Activated CD4-positive, alpha-beta T cell treated with anti-CD3 and anti-CD28 coated beads for 4 hours (primary cell): ENCODE measurements around the gene CNTN6.
"Not testable (repeated sequence)": the region's sequence is repeated elsewhere in the genome, so short reads cannot be mapped to it uniquely, and the experiment has no call there.

Source experiments
- DNase-seq, 2 donors: peaks; one replicate each; pipeline ENCODE4 v3.0.0-alpha.2; 2020

CNTN6 gene

GRCh38 chr3:1288805-1289494 is 196.1 kb downstream of the CNTN6 start:
- no peak for DNase-seq

GRCh38 chr3:1292571-1293071 is 199.8 kb downstream of the CNTN6 start:
- DNase-seq, result no peak

- no peak for DNase-seq
Measured at GRCh38 chr3:1294586-1294985, 201.8 kb downstream of the CNTN6 start.

GRCh38 chr3:1318296-1319005 is 225.6 kb downstream of the CNTN6 start:
- DNase-seq, result no peak

- DNase-seq, result no peak
Measured at GRCh38 chr3:1326546-1326945, 233.7 kb downstream of the CNTN6 start.

GRCh38 chr3:1330107-1330506 is 237.3 kb downstream of the CNTN6 start:
- DNase-seq, result no peak

GRCh38 chr3:1346386-1346785 is 253.6 kb downstream of the CNTN6 start:
- DNase-seq, result no peak

DNA sequence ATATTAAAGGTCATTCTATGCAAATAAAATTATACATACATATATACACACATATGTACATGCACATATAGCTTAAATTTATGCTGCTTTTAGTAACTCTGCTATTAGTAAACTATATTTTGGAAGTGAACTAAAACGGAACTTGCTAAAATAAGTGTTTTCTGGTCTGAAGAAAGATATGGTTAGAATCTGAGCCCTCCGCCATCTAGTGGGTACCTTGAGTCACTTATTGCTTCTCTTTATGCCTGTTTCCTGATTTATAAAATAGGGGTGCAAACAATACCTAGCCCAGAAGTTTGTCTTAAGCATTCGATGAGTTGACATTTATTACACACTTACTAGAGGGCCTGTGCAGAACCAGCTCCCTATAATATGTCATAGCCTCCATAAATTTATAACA is 255.7 kb downstream of the CNTN6 start:
- DNase-seq, result no peak

DNA sequence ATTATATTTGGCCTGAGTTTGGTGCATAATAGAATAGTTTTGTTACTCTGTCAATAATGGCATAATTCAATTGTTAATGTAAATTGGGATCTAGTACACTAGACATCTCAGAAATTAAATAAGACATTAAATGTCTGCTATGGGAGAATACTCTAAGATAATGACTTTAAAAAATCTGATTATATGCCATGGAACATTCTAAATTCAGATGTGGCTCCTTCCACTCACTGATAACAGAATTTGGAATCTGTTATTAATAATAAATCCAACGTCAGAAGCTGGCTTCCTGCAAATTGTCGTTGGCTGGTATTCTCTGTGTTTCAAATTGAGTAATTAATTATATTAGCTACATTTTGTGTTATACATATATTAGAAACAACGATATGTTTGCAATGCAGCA is 258.1 kb downstream of the CNTN6 start:
- no peak for DNase-seq

DNA sequence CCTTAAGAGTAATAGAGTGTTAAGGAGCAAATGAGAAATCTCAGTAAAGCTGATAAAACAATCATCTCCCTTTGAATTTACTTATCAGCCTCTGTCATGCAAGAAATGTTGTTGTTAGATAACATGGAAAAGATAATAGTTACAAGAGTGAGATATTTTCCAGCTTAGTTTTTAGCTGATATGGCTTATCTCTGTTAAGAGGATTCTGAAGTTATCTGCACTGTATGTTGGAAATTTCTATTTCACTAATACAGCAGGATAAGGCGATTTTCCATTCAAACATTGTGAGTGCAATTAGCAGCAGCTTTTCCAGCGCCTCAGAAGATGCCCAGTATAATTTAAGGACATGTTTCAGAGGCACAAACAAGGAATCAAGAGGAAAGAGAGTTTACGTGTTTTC is 262.9 kb downstream of the CNTN6 start:
- DNase-seq, result no peak

- no peak for DNase-seq
Measured at GRCh38 chr3:1356101-1356500, 263.3 kb downstream of the CNTN6 start.

DNA sequence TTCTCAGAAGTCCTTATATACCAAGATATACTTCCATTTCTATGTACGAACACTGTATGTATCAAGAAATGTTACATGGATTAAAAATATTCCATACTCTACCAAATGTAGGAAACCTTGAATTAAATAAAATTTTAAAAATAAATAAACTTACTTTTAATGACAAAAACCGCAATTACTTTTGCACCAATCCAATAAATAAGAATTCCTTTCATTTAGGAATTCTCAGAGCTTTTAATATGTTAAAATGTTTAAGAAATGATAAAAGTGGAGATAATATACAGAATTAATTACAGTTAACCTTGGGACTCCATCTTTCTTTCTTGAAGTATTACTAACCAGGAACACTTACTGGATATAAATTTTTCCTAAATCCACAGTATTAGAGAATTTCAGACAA is 272.7 kb downstream of the CNTN6 start:
- no peak for DNase-seq

DNA sequence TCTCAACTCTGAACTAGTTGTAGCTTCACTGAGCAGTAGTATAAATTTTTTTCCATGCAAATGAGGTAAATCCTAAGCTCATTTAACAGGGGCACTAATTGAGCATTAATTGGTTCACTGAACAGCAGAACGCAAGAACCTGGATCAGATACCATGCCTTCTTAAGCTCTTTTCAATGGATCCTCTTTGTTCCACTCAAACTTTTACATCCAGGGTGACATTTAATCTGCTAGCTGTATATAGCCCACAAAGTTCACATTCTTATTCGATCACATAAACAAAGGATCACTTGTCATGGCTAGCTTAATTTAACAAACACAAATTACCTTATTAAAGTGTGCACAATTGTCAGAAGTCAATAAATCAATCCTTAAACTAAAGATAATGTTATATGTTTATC is 281.6 kb downstream of the CNTN6 start:
- DNase-seq, result no peak

DNA sequence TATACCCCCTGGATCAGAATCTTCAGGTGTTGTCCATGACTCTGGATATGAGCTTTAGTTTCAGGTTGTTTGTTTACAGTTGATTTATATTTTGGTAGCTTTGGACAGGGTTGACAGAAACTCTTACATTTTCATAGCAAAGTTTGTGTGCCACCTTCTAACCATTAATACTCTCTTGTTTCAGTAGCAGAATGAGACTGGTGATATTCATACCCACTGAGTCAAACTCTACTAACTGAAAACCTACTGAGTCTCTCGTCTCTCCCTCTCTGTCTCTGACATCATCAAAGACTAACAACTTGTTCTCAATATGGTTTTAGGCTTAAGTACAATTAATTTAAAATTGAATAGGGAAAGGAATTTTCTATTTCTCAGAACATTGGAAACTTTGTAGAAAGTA is 282.3 kb downstream of the CNTN6 start:
- no peak for DNase-seq

GRCh38 chr3:1380926-1381646 is 288.3 kb downstream of the CNTN6 start:
- no peak for DNase-seq

- DNase-seq, result no peak
Measured at GRCh38 chr3:1381647-1382036, 288.8 kb downstream of the CNTN6 start.

- DNase-seq, result not testable (repeated sequence)
Measured at GRCh38 chr3:1387396-1387905, 294.6 kb downstream of the CNTN6 start.

DNA sequence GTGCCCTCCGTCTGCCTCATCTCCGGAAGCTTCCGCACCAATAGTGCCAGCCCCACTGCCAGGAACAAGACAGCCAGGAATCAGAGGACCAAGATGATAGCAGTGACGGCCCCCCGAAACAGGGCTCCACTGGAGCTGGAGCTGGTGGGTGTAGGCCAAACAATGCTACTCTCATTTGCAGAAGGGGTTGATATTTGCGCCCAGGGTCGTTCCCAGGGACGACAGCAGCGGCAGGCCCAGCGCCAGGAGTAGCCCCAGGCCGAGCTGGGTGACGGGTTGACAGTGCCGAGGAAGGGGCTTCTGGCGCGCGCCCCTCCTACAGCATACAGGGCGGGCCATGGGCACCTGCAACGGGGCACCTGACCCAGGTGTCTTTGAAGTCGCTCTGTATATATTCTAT is 301.4 kb downstream of the CNTN6 start:
- no peak for DNase-seq

DNA sequence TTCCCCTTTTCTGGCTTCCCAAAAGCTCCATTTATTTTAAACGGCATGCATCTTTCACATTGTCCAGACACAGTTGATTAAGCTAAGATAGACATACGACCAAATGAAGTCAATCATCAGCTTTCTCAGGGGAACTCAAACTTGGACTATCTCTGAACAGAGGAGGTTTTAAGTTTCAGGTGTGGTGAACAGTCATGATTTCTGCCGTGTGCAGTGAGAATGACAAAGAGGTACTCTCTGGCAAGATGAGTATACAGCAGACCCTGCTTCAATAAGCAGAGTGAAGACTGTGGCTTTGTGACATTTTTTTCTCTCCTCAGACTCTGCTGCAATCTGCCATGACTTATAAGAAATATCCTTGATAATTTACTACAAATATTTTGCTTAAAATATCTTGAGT is 307.7 kb downstream of the CNTN6 start:
- no peak for DNase-seq

DNA sequence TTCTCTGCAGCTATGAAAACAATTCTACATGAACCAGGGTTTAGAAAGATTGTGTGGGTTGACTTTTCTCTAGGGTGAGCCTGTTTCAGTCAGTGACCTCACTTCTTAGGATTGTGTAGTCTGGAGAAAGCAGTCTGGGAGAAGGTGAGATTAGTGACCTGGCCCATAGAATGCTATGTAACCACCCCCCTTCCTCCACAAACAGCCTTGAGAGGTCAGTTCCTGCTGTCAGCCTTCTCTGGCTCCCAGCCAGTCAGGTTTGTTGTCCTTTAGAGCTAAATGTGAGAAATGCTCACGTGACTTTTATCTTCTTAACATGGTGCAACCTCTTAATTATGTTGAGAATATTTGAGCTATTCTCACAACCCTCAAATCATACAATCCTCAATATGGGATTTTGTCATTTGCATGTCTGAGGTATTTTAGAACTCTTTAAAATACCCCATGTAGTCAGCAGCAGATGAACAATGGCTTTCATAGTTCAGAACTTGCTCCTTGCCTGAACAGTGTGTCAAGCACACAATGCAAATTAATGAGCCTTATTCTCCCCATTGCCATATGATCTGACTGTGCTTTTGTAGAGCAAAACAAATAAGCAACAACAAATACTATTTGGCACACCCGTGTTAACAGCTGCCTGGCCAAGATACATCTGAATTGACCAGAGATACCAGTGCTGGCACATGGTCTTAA is 311.6 kb downstream of the CNTN6 start:
- no peak for DNase-seq

DNA sequence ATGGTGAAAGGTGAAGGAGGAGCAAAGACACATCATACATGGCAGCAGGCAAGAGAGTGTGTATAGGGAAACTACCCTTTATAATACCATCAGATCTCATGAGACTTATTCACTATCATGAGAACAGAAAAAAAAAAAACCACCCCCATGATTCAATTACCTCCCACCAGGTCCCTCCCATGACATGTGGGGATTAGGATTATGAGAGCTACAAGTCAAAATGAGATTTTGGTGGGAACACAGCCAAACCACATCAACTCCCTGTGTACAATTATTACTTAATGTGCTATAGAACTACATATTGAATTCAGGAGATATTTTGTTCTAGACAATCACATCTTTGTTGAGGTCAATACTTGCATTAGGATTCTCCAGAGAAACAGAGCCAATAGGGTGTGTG is 313.4 kb downstream of the CNTN6 start:
- no peak for DNase-seq

DNA sequence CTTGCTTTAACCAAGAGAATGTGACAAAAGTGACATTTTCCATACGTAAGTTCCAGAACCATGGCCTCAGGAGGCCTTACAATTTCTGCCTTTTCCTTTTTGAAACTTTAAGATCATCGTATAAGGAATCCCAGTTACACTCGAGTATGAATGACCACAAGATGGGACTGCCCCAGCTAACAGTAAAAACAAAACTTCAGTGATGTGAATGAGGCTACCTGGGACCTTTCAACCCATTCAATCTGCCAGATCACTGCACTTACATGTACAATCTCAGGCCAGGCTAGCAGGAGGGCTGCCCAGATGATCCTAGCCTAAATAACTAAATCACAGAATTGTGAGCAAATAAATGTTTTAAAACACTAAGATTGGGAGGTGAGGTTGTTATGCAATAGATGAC is 328.8 kb downstream of the CNTN6 start:
- no peak for DNase-seq

- no peak for DNase-seq
Measured at GRCh38 chr3:1423566-1424089, 330.8 kb downstream of the CNTN6 start.
